ENCODE results near the gene PSENEN.
A peak's percentile ranks its signal among the peaks of the same experiment; 100 is the strongest.

DNA sequence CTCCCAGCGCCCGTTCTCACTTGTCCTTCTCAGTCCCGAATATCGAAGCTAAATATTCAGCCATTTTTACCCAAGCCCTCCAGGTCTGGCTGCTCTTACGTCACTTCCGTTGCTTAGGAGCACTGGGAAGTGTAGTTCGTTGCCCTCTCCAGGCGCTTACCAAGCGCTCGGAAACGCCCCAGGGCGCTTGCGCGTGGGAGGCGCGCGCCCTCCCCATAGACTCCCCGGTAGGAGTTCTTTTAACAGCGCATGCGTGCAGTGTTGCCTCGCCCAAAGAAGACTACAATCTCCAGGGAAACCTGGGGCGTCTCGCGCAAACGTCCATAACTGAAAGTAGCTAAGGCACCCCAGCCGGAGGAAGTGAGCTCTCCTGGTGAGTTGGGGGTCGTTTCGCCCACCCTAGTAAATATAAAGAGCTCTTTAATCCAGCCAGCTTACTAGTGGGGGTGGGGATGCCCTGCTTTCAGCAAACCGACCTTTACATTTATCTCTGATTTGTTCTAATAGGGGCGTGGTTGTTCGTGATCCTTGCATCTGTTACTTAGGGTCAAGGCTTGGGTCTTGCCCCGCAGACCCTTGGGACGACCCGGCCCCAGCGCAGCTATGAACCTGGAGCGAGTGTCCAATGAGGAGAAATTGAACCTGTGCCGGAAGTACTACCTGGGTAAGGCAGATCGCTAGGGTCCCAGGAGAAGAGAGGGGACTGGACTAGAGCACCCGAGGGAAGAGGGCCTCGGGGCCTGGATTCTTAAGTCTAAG is at the start of gene PSENEN, which contains the start of gene U2AF1L4:
- TF ChIP-seq, protein P1, sequence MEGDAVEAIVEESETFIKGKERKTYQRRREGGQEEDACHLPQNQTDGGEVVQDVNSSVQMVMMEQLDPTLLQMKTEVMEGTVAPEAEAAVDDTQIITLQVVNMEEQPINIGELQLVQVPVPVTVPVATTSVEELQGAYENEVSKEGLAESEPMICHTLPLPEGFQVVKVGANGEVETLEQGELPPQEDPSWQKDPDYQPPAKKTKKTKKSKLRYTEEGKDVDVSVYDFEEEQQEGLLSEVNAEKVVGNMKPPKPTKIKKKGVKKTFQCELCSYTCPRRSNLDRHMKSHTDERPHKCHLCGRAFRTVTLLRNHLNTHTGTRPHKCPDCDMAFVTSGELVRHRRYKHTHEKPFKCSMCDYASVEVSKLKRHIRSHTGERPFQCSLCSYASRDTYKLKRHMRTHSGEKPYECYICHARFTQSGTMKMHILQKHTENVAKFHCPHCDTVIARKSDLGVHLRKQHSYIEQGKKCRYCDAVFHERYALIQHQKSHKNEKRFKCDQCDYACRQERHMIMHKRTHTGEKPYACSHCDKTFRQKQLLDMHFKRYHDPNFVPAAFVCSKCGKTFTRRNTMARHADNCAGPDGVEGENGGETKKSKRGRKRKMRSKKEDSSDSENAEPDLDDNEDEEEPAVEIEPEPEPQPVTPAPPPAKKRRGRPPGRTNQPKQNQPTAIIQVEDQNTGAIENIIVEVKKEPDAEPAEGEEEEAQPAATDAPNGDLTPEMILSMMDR (IDR thresholded peaks at IDR 0.05 in 4 of 5, conservative IDR thresholded peaks at IDR 0.05 in 1 of 5), result no peak
- TF ChIP-seq POLR2A (IDR thresholded peaks at IDR 0.05), result peak; percentile 49

All from gastrocnemius medialis (tissue), 4 donors.